ENCODE results near the gene GALNT17. TPM values are rescaled to one million over a fixed set of nuclear protein-coding genes. Genes with fewer than 3 reads are reported as not detected.

The GALNT17 gene
- total and polyA plus RNA-seq, 2 experiments from 2014 or later: 11.1 to 65.6 TPM

- DNase-seq (ENCODE audit: low spot score): no peak
- Histone ChIP-seq H3F3A (replicated peaks; ENCODE audit: low read depth) (no peaks in the 10 kb centered on the region), H2AFZ (no peak overlapping the region), H3K4me3 (no peak overlapping the region), H3K36me3 (ENCODE audit: insufficient read depth) (peaks cover 6% of the 10 kb centered on the region; the same call in 1 of the 2 replicates), H3K27ac (ENCODE audit: low read depth) (no peak overlapping the region), H3K79me2 (replicated peaks; ENCODE audit: insufficient read depth) (no peaks in the 10 kb centered on the region), H3K4me2 (no peak overlapping the region), H3K27me3 (ENCODE audit: insufficient read depth) (no peaks in the 10 kb centered on the region), H3K9me2 (ENCODE audit: insufficient read depth) (peaks cover 8% of the 10 kb centered on the region; the same call in 1 of the 2 replicates), H3K4me1 (ENCODE audit: insufficient read depth) (no peaks in the 10 kb centered on the region), H4K20me1 (replicated peaks; ENCODE audit: insufficient read depth) (no peaks in the 10 kb centered on the region)
- Mint-ChIP-seq H3K4me3 (no peak overlapping the region), H3K9me3 (peaks cover 16% of the 10 kb centered on the region), H3K27ac (no peak overlapping the region), H3K27me3 (ENCODE audit: insufficient read depth, low read depth, poor library complexity) (peaks cover 6% of the 10 kb centered on the region), H3K4me1 (no peaks in the 10 kb centered on the region; the same call in 2 of the 3 replicates), H3K36me3 (ENCODE audit: low read depth) (peaks cover 38% of the 10 kb centered on the region)
- no peak for TF ChIP-seq POLR2AphosphoS5 (IDR thresholded peaks at IDR 0.05; ENCODE audit: low read depth)
- no peak for TF ChIP-seq ZNF462 (CRISPR knock-in tag; IDR thresholded peaks at IDR 0.05)
- TF ChIP-seq REST (IDR thresholded peaks at IDR 0.05; ENCODE audit: unreplicated experiment): no peak
- no peak for TF ChIP-seq EZH2phosphoT487 (IDR thresholded peaks at IDR 0.05; ENCODE audit: unreplicated experiment)
- no peak for TF ChIP-seq JUNB (IDR thresholded peaks at IDR 0.05; ENCODE audit: unreplicated experiment)
- TF ChIP-seq NANOG (IDR thresholded peaks at IDR 0.05; ENCODE audit: borderline replicate concordance): no peak
- TF ChIP-seq EZH2 (IDR thresholded peaks at IDR 0.05; ENCODE audit: low read depth, unreplicated experiment): no peak
- no peak for TF ChIP-seq ETS1 (IDR thresholded peaks at IDR 0.05)
- TF ChIP-seq ZNF331 (CRISPR knock-in tag; IDR thresholded peaks at IDR 0.05; ENCODE audit: low read depth): no peak
- no peak for TF ChIP-seq CTCF (conservative IDR thresholded peaks at IDR 0.05; ENCODE audit: low read depth in 2 of 2)
- TF ChIP-seq CREB1 (CRISPR knock-in tag; IDR thresholded peaks at IDR 0.05; ENCODE audit: low read depth): no peak
- no peak for TF ChIP-seq STAT1 (IDR thresholded peaks at IDR 0.05; ENCODE audit: unreplicated experiment)
- no peak for ATAC-seq
Observed at GRCh38 chr7:71526106-71526505, 394.2 kb downstream of the GALNT17 start.

All from GM23338 (cell line).